Tibial nerve (tissue), 4 donors: ENCODE results near the gene TMEM200B.

ENCODE experiments used
- EP300 ChIP-seq, 2 donors: sonication (generic); formaldehyde crosslinking; IDR thresholded peaks; one replicate each; pipeline ENCODE4 v1.6.1; 2017; ENCODE audit warnings: antibody characterized with exemption in 2 of 2, mild to moderate bottlenecking in 1 of 2
- TF ChIP-seq, protein P1 (sequence below), 5 experiments: fragments of 200-600 bp in 3 of 5; fragments of 450-650 bp in 2 of 5; sonication (generic) in 3 of 5; IDR thresholded peaks; one replicate each; pipeline ENCODE4 v1.5.1; 2016 to 2019; ENCODE audit warnings: antibody characterized with exemption in 5 of 5, mild to moderate bottlenecking in 3 of 5, moderate library complexity in 2 of 5

DNA sequence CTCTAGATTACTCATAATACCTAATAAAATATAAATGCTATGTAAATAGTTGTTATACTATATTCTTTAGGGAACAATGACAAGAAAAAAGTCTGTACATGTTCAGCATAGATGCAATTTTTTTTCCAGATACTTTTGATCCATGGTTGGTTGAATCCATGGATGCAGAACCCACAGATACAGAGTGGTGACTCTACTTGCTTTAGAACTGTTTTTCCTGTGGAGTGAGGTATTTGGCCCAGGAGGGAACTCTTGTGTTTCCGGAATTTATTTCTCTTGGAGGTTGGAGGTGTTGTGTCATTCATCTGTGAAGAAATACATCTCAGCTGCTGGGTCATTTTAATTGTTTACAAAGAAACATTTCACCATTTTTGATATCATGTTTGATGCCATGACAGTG, 28.7 kb downstream of the TMEM200B start:
- TF ChIP-seq, protein P1, sequence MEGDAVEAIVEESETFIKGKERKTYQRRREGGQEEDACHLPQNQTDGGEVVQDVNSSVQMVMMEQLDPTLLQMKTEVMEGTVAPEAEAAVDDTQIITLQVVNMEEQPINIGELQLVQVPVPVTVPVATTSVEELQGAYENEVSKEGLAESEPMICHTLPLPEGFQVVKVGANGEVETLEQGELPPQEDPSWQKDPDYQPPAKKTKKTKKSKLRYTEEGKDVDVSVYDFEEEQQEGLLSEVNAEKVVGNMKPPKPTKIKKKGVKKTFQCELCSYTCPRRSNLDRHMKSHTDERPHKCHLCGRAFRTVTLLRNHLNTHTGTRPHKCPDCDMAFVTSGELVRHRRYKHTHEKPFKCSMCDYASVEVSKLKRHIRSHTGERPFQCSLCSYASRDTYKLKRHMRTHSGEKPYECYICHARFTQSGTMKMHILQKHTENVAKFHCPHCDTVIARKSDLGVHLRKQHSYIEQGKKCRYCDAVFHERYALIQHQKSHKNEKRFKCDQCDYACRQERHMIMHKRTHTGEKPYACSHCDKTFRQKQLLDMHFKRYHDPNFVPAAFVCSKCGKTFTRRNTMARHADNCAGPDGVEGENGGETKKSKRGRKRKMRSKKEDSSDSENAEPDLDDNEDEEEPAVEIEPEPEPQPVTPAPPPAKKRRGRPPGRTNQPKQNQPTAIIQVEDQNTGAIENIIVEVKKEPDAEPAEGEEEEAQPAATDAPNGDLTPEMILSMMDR (IDR thresholded peaks at IDR 0.05) = no peak
- no peak for TF ChIP-seq EP300 (IDR thresholded peaks at IDR 0.05)
